HL-60/S4 treated with retinoic acid at 250 ng/mL for 4 days and 3 days (cell line): Measurements from ENCODE around the gene RGP1.

Source experiments
- in situ Hi-C: fragments of 300-500 bp; cut with MboI; formaldehyde crosslinking; loops from 2 replicates; pipeline ENCODE4 v1.7.0; 2022; ENCODE audit warnings: low sequenced_read_pairs

The RGP1 gene

DNA sequence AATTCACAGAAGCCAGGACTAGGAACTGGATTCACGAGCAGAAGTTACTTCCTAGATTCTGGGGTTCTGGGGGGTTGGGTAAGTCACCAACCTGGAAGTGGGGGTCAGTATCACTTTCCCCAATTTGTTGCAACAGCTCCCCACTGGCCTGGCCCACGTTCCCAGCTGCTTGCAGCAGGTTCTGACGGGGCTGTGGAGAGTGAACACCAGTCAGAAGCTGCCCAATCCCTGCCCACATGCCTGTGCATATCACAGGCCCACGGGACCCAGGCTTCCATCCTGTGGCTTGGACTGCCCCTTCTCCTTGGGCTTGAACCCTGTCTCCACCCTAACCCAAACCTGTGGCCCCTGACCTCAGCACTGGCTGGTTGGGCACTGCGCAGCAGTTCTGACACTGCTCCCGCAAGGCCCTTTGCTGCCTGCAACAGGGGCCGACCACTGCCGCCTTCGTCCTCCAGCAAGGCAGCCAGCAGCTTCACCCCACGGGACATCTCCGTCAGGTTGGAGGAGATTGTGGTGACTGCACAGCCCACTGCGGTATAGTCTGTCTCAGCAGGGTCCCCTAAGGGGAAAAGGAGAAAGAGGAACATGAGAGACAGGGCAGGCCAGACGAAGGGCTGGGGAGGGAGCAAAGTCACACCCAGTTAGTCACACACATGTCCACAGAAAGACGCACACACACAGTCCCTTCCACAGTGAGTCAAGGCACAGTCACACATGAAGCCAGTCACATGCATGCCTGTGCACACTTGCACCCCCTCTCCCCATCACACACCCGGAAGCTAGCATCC is 30.2 kb upstream of the RGP1 start:
- in situ Hi-C loops, result loop anchor here (25.0 kb wide), 1 partner anchor 657 kb away; the partner anchor contains the start of gene VCP

DNA sequence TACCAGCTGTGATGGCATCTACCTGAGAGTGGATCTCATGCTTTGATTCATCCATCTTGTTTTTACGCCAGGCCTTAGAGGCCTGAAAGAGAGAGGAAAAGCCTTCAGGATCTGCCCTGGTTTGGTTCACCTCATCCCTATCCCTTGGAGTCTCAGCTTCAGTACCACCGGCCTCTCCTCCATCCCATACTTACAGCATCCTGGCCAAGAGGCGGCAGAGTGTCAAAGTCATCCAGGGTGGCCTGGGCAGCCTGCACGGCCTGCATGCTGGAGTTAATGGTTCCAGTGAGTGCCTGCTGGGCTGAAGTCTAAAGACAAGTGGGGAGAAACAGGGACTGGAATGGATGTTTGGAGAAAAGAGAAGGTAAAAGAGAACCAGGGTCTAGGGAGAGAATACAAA is 29.5 kb upstream of the RGP1 start:
- in situ Hi-C loops, result loop anchor here (25.0 kb wide), 1 partner anchor 657 kb away; the partner anchor contains the start of gene VCP

DNA sequence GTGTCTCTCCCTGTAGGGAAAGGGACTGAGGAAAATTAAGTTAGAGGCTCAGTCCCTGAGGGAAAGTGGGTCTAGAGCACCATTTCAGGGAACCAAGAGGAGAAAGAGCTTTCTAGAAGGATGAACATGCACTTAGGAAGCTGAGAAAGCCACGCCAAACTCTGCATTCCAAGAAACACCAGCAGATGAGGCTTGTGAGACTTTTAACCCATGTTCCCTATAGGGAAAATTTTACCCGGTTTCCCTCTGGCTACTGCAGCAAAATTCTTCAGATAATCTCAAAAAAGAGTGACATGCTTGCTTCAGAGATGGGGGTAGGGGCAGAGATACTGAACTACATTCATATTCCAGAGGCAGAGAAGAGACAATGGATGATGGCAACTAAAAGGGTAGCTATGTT is 25.7 kb upstream of the RGP1 start:
- in situ Hi-C loops, result loop anchor here (25.0 kb wide), 1 partner anchor 661 kb away; the partner anchor contains the start of gene VCP

DNA sequence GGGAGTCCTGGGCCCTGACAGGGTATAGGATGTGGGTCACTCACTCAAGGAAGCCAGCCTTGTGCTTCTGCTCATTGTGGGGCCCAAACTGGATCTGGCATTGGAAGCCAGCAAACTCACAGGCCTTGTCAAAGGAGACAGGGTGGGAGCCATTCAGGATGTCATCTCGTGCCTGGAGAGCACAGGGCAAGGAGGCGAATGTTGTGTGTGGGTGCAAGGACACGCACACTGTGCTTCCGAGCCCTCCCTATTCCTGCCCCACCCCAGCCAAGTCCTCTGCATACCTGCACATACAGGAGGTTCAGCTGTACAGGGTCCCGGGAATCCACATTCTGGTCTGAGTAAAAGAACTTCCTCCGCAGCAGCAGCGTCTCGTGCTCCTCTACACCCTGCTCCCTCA is 25.2 kb upstream of the RGP1 start:
- in situ Hi-C loops, result loop anchor here (25.0 kb wide), 1 partner anchor 662 kb away; the partner anchor contains the start of gene VCP

DNA sequence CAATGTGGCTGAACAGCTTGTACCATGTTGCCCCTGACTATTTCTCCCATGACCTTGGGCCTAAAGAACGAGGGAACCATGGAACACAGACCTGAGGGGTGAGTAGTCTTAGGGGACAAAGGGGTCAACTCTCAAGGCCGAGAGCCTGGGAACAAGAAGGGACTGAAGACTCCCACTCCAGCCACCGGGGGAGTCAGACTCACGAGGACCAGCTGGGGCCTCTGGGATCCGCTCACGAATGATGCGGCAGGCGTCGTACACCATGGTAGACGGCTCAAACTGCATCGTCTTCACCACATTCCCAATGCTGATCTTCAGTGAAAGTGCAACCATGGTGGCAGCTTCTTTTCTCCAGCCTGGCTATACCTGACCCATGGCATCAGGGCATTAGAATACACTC is 23.7 kb upstream of the RGP1 start:
- in situ Hi-C loops, result no loop called here

DNA sequence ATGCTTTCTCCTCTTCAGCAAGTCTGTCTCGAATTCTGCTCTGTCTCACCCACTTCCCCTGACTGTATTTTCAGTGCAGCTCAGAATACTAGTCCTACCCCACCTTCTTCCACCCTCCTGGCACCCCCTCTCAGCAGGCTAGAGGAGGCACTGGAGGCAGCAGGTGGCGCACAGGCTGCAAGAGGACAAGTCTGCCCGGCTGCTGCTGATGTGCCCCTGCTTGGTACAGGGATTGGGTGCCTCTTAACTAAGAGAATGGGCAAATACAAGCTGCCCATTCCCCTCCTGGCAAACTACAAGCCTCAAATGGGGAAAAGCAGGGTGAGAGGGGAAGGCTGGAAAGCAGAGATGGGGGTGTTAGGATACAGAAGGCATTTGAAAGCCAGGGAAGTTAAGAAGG is 22.2 kb upstream of the RGP1 start:
- in situ Hi-C loops, result no loop called here

DNA sequence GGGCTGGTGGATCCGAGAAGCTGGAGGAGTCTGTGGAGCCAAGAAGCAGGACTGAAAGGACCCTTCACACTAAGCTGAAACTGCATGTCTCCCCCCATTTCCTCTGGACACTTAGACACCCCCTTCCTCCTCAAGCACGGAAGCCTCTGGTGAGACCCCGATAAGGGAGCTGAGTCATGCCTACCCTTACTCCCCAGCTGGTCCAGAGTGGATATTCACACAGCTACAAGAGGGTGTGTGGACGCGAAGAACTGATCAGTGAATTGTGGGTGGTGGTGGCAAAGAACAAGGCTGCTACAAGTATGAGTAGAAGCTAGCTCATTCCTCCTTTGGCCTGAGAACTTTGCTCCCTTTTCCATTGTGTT is 21.4 kb upstream of the RGP1 start:
- in situ Hi-C loops, result no loop called here

DNA sequence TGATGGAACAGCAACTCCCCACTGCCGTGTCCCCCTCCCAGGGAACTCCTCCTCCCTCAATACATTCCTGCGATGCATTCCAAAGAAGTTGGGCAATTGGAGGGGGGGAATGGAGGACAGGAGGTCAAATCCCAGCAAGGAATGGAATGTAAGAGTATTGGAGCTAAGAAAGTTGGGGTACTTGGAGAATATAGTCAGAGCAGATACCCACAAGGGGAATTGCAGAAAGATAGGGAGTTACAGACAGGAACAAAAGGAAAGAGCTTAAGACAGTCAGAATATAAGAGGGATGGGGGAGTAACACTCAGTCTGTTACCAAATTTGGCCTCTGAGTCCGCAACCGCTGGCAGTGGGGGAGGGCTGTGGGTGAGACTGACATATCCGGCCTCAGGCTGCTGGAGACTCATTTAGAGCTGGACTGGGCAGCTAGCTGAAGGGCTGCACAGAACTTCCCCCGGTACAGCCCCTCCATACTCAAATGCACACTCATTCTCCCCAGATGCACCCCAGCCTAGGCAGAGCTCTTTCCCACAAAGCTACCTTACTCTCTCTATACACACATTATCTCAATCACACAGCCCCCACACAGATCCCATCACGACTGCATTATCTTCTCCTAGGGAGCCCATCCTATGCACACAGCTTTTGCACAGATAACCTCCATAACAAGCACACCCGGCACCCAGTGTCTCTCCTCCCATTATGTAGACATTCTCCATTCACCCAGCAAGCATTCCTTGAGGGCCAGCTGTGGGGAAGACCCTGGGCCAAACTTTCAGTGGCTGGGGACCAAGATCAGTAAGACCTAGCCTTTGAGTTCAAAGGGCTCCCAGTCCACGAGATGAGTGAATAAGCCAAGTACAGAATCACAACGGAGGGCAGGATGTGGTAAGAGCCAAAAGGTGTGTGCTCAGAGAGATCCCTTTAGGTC is 20.8 kb upstream of the RGP1 start:
- in situ Hi-C loops, result no loop called here

DNA sequence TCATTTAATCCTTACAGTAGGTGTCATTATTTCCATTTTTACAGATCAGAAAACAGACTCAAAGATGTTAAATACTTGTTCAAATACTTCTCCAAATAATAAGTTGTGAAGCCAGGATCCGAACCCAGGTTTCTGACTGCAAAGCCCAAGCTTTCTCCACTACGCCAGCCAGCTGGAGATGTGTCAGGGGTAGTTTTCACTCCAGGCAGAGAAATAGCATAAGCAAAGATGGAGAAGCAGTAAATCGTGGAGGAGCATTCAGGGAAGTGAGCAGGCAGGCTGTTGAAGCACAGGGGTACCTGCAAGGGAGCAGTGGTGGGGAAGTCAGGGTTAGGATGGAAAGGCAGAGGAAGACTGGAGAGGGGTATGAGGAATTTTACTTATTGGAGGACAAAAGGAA is 20.0 kb upstream of the RGP1 start:
- in situ Hi-C loops, result no loop called here

DNA sequence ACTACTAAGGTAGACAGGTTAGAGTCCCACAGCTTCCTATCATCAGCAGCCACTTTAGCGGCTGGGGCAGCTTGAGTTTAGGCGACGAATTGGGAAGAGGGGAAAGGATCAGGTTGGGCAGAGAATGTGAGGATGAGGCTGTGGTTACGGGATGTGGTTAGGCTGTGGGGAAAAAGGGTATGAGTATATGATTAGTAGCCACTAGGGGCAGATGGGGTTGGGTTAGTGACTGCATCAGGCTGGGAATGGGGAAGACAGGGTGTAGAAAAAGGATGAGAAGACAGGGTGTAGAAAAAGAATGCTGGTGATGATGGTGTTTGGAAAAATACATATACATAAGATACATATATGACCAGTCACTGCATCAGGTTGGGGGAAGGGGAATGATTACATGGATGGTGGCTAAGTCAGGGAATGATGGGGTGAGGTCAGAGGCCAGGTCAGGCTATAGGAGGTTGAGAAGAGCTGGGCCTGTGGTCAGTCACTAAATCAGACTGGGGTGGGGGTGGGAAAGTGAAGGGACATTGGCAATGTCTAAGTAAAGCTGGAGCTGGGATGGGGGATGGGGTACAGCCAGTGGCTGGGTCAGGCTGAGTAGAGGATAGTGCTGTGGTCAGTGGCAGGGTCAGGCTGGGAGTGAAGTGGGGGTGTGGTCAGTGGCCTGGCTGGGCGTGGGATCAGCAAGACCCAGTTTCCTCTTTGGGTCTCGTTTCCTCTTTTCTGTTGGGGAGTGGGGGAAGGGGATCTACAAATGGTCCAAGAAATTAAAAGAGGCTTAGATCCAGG is 19.2 kb upstream of the RGP1 start:
- in situ Hi-C loops, result no loop called here

DNA sequence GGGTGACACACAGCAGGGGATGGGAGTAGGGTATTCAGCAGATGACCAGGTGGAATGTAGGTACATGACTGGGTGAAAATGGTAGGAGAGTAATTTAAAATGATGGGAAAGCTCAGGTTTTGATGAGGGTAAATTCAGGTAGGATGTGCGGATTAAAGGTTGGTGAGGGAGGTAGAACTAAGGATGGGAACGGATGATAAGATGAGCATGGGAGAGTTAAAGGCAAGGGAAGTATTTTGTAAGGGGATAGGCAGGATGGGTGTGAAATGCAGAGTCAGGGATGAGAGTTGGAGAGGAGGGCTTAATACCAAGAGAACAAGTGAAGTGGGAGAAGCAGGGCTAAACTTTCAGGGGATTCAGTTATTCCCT is 18.6 kb upstream of the RGP1 start:
- in situ Hi-C loops, result no loop called here

DNA sequence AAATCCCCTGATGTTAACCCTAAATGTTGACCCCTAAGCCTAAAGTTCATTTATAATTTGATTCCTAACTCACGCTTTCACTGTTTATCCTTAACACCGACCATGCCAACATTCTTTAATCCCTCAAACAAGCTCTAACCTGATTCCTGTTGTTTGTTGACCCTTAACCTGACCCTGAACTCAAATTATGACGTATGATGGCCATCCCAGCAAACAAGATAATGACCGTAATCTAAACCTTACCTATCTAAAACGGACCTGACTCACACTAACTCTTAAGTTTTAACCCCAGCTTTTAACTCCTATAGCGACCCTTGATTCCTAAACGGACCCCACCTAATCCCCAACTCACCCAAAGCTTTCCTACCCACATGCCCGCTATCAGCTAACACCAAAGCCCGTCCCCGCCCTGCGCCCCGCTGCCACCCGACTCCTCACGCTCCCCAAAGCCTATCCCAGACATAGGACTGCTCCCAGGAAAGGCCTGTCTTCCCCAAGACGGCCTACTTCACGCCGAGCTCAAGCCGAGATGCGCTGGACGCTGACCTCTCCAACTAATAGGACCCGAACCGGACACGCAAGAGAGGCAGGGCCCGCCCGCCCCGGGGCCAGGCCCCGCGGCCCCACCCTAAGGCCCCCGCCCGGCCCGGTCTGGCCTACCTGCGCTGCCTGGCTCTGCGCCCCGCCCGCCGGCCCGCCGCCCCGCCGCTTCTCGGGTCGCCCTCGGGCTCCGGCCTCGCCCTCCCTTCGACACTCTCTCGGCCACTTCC is 17.5 kb upstream of the RGP1 start:
- in situ Hi-C loops, result no loop called here

DNA sequence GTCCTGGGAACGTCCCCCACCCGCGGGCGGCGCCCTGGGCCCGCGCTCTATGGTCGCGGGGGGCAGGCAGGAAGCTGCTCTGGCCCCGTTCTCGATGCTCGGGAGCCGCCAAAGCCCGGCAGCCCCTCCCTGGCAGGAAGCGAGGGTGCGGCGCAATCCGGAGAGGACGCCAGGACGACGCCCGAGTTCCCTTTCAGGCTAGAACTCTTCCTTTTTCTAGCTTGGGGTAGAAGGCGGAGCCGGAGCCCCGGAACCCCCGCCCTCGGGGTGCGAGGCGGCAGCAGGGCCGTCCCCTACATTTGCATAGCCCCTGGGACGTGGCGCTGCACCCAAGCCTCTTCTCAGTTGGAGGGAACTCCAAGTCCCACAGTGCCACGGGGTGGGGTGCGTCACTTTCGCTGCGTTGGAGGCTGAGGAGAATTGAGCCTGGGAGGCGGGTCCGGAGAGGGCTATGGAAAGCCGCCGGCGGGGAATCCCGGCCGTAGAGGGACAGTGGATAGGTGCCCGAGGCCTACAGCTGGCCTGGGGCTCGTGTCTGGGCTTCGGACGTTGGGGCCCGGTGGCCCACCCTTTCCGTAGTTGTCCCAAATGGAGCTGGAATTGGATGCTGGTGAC is 16.8 kb upstream of the RGP1 start, which contains the start of the genes CREB3 and TLN1:
TSS of gene CREB3 (plus strand) at position 482 of the 615 bp plus-strand sequence. CDS start at position 589, 107 bp downstream.
TSS of gene TLN1 (minus strand) at position 11 of the 615 bp plus-strand sequence. CDS start 6,501 bp downstream, outside the sequence.
- in situ Hi-C loops, result no loop called here

DNA sequence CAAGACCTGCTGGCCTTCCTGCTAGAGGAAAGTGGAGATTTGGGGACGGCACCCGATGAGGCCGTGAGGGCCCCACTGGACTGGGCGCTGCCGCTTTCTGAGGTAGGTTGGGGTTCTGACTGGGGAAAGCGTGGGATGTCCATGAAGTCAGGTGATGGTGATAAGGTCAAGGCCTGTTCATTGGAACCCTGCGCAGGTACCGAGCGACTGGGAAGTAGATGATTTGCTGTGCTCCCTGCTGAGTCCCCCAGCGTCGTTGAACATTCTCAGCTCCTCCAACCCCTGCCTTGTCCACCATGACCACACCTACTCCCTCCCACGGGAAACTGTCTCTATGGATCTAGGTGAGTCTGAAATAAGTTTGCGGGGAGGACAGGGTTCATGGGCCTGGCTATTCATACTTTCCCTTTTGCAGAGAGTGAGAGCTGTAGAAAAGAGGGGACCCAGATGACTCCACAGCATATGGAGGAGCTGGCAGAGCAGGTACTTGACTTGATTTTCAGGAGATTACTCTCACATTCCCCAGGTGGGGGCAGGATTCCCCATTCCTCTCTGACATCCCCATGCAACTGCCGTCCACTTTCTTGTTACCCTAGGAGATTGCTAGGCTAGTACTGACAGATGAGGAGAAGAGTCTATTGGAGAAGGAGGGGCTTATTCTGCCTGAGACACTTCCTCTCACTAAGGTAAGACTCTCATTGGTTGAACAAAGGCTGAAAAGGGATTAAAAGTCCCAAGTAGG is 16.1 kb upstream of the RGP1 start:
- in situ Hi-C loops, result no loop called here

DNA sequence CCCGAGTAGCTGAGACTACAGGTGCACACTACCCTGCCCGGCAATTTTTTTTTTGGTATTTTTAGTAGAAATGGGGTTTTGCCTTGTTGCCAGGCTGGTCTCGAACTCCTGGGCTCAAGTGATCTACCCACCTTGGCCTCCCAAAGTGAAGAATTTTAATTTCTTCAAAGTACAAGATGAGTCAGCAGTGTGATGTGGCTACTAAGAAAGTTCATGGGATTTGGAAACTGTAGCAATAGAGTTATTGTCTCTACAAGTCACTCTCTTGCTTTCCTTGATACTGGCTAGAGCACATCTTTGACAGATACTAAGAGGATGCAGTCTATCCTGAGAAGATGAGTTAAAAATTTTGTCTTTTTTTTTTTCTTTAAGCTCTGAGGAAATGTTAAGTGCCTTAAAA is 15.0 kb upstream of the RGP1 start:
- in situ Hi-C loops, result no loop called here

DNA sequence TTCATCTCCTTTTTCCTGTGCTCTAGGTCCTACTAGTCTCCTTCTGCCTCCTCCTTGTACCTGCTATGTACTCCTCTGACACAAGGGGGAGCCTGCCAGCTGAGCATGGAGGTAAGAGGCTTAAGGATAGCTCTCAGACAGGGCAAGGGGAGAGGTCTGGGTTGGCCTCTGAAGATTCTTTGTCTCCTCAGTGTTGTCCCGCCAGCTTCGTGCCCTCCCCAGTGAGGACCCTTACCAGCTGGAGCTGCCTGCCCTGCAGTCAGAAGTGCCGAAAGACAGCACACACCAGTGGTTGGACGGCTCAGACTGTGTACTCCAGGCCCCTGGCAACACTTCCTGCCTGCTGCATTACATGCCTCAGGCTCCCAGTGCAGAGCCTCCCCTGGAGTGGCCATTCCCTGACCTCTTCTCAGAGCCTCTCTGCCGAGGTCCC is 12.9 kb upstream of the RGP1 start:
- in situ Hi-C loops, result no loop called here

DNA sequence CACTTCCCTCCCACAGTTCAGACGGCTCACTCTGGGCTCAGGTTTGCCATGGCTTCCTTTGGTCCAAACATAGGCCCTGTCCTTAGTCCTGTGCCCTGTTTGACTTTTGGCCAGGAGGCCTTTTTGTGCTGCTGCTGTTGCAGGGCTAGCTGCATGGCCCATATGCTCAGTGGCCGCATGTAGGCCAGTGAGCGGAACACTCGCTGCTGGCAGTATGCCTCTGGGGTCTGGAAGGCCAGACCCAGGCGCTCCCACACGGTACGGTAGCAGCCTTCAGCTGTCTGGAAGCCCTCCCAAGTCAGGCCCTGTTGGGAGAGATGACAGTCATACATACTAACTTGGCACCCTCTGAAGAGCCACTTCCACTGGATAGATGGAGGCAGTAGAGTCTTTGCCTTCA is 11.9 kb upstream of the RGP1 start:
- in situ Hi-C loops, result no loop called here

DNA sequence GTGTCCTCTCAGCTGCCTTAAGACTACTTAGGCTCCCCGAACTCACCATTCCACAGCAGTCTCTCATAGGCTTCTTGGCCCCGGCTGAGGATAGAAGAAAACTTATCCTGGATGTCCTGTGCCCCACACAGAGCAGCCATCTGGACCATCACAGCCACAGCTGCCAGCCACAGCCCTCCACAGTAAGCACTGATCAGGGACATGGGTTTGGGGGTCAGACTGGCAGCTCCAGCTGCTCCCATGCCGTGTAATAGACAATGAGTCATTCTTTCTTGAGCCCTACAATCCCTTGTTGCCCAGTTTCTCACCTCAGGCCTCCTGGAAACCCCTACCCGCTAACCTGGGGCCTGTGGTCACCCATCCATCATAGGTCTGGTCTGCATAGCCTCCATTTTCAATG is 10.9 kb upstream of the RGP1 start:
- in situ Hi-C loops, result no loop called here

DNA sequence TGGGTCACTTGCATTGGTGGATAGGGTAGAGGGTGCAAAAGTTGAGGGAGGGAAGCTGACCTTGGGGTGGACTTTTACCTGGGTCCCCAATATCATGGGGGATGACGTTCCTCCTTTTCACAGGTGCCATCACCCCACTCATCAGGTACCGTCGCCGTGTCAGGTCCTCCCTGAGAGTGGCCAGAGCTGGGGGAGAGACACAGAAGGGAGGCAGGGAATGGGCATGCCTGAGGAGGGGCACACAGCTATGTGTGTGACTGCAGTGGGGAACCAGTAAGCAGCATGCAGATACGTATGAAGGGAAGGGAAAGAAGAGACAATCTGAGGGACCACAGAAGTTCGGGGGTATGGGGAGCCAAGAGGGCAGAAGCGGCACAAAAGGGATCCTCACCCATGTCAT is 10.2 kb upstream of the RGP1 start:
- in situ Hi-C loops, result no loop called here
